ENCODE results near the gene AFF3. TPM values are rescaled to one million over a fixed set of nuclear protein-coding genes. Genes with fewer than 3 reads are reported as not detected.

Gene AFF3, protein sequence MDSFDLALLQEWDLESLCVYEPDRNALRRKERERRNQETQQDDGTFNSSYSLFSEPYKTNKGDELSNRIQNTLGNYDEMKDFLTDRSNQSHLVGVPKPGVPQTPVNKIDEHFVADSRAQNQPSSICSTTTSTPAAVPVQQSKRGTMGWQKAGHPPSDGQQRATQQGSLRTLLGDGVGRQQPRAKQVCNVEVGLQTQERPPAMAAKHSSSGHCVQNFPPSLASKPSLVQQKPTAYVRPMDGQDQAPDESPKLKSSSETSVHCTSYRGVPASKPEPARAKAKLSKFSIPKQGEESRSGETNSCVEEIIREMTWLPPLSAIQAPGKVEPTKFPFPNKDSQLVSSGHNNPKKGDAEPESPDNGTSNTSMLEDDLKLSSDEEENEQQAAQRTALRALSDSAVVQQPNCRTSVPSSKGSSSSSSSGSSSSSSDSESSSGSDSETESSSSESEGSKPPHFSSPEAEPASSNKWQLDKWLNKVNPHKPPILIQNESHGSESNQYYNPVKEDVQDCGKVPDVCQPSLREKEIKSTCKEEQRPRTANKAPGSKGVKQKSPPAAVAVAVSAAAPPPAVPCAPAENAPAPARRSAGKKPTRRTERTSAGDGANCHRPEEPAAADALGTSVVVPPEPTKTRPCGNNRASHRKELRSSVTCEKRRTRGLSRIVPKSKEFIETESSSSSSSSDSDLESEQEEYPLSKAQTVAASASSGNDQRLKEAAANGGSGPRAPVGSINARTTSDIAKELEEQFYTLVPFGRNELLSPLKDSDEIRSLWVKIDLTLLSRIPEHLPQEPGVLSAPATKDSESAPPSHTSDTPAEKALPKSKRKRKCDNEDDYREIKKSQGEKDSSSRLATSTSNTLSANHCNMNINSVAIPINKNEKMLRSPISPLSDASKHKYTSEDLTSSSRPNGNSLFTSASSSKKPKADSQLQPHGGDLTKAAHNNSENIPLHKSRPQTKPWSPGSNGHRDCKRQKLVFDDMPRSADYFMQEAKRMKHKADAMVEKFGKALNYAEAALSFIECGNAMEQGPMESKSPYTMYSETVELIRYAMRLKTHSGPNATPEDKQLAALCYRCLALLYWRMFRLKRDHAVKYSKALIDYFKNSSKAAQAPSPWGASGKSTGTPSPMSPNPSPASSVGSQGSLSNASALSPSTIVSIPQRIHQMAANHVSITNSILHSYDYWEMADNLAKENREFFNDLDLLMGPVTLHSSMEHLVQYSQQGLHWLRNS (N-terminal part only)
- not detected in 2 replicates for total RNA-seq (2014; rRNA removed; shearing (Covaris generic))

- H3K9me3 ChIP-seq (replicated peaks): no peaks in the 10 kb centered on the region
- no peak within 1 kb of the TSS for H3K27ac ChIP-seq
- no peaks in the 10 kb centered on the region for H3K36me3 ChIP-seq
- DNase-seq: no peak
- H3K4me1 ChIP-seq: no peaks in the 10 kb centered on the region
- no peaks in the 10 kb centered on the region for H3K27me3 ChIP-seq
- H3K4me3 ChIP-seq: no peak within 1 kb of the TSS
These were observed at the start of gene AFF3 for GRCh38 chr2:100142393-100142792. Gene AFF3 (minus strand): TSS chr2:100142590. CDS start chr2:100104454, 38,136 bp downstream.

GRCh38 chr2:100189387-100189786 lies 47.0 kb upstream of the AFF3 start:
- Histone ChIP-seq H3K9me3 (replicated peaks) (no peaks in the 10 kb centered on the region), H3K27ac (no peak overlapping the region), H3K4me3 (no peak overlapping the region), H3K4me1 (no peaks in the 10 kb centered on the region), H3K27me3 (no peaks in the 10 kb centered on the region), H3K36me3 (no peaks in the 10 kb centered on the region)
- no peak for DNase-seq

- no peaks in the 10 kb centered on the region for H3K4me1 ChIP-seq
- H3K36me3 ChIP-seq: no peaks in the 10 kb centered on the region
- no peak for DNase-seq
- no peaks in the 10 kb centered on the region for H3K27me3 ChIP-seq
- H3K27ac ChIP-seq: no peak overlapping the region
- no peaks in the 10 kb centered on the region for H3K9me3 ChIP-seq (replicated peaks)
- H3K4me3 ChIP-seq: no peak overlapping the region
These were observed 45.9 kb upstream of the AFF3 start for GRCh38 chr2:100188326-100188725.

- no peaks in the 10 kb centered on the region for H3K36me3 ChIP-seq
- H3K27ac ChIP-seq: no peak overlapping the region
- no peaks in the 10 kb centered on the region for H3K9me3 ChIP-seq (replicated peaks)
- H3K4me1 ChIP-seq: no peaks in the 10 kb centered on the region
- no peak for DNase-seq
- H3K27me3 ChIP-seq: no peaks in the 10 kb centered on the region
- H3K4me3 ChIP-seq: no peak overlapping the region
These were observed 43.7 kb upstream of the AFF3 start for GRCh38 chr2:100186126-100186525.

- Histone ChIP-seq H3K27ac (no peak overlapping the region), H3K4me1 (no peaks in the 10 kb centered on the region), H3K9me3 (replicated peaks) (no peaks in the 10 kb centered on the region), H3K4me3 (no peak overlapping the region), H3K36me3 (no peaks in the 10 kb centered on the region), H3K27me3 (no peaks in the 10 kb centered on the region)
- no peak for DNase-seq
These were observed 43.1 kb upstream of the AFF3 start for GRCh38 chr2:100185516-100185915.

DNA sequence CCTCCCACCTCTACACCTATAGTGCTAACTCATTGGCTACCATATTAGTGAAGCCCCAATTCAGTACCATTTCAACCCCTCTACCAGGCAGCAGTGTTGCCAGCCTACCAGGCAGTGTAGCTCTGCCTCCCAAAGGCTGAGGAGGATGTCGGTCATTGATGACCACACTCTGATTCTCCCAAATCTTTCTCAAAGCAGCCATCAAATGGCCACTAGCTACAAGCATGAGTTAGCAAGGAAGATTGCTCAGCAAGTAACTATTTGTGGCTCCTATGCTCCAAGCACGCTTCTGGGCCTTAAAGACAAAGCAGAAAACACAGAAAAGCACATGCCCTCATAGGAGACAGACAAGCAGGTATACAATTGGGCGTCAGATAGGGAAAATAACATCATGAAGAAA lies 42.7 kb upstream of the AFF3 start:
- H3K4me1 ChIP-seq: no peaks in the 10 kb centered on the region
- no peaks in the 10 kb centered on the region for H3K9me3 ChIP-seq (replicated peaks)
- no peak for DNase-seq
- no peaks in the 10 kb centered on the region for H3K27me3 ChIP-seq
- no peaks in the 10 kb centered on the region for H3K36me3 ChIP-seq
- no peak overlapping the region for H3K27ac ChIP-seq
- no peak overlapping the region for H3K4me3 ChIP-seq

GRCh38 chr2:100184055-100184737 lies 41.8 kb upstream of the AFF3 start:
- Histone ChIP-seq H3K27me3 (no peaks in the 10 kb centered on the region), H3K36me3 (no peaks in the 10 kb centered on the region), H3K4me1 (no peaks in the 10 kb centered on the region), H3K4me3 (no peak overlapping the region), H3K27ac (no peak overlapping the region), H3K9me3 (replicated peaks) (no peaks in the 10 kb centered on the region)
- DNase-seq: no peak

- Histone ChIP-seq H3K4me1 (no peaks in the 10 kb centered on the region), H3K27me3 (no peaks in the 10 kb centered on the region), H3K4me3 (no peak overlapping the region), H3K36me3 (no peaks in the 10 kb centered on the region), H3K27ac (no peak overlapping the region), H3K9me3 (replicated peaks) (no peaks in the 10 kb centered on the region)
- no peak for DNase-seq
These were observed 40.3 kb upstream of the AFF3 start for GRCh38 chr2:100182494-100183361.

- no peak overlapping the region for H3K27ac ChIP-seq
- DNase-seq: no peak
- H3K36me3 ChIP-seq: no peaks in the 10 kb centered on the region
- H3K9me3 ChIP-seq (replicated peaks): no peaks in the 10 kb centered on the region
- no peaks in the 10 kb centered on the region for H3K4me1 ChIP-seq
- H3K27me3 ChIP-seq: no peaks in the 10 kb centered on the region
- H3K4me3 ChIP-seq: no peak overlapping the region
These were observed 38.1 kb upstream of the AFF3 start for GRCh38 chr2:100180503-100180902.

GRCh38 chr2:100179806-100180205 lies 37.4 kb upstream of the AFF3 start:
- Histone ChIP-seq H3K4me1 (no peaks in the 10 kb centered on the region), H3K9me3 (replicated peaks) (no peaks in the 10 kb centered on the region), H3K4me3 (no peak overlapping the region), H3K36me3 (no peaks in the 10 kb centered on the region), H3K27me3 (no peaks in the 10 kb centered on the region), H3K27ac (no peak overlapping the region)
- DNase-seq: no peak

GRCh38 chr2:100178864-100179263 lies 36.5 kb upstream of the AFF3 start:
- Histone ChIP-seq H3K27ac (no peak overlapping the region), H3K4me3 (no peak overlapping the region), H3K9me3 (replicated peaks) (no peaks in the 10 kb centered on the region), H3K4me1 (no peaks in the 10 kb centered on the region), H3K36me3 (no peaks in the 10 kb centered on the region), H3K27me3 (no peaks in the 10 kb centered on the region)
- DNase-seq: no peak

- DNase-seq: peak; percentile 46 to 73
- Histone ChIP-seq H3K27me3 (no peaks in the 10 kb centered on the region), H3K9me3 (replicated peaks) (no peaks in the 10 kb centered on the region), H3K27ac (no peak overlapping the region), H3K36me3 (no peaks in the 10 kb centered on the region), H3K4me3 (no peak overlapping the region), H3K4me1 (no peaks in the 10 kb centered on the region)
These were observed 35.8 kb upstream of the AFF3 start for GRCh38 chr2:100178085-100178788.

DNA sequence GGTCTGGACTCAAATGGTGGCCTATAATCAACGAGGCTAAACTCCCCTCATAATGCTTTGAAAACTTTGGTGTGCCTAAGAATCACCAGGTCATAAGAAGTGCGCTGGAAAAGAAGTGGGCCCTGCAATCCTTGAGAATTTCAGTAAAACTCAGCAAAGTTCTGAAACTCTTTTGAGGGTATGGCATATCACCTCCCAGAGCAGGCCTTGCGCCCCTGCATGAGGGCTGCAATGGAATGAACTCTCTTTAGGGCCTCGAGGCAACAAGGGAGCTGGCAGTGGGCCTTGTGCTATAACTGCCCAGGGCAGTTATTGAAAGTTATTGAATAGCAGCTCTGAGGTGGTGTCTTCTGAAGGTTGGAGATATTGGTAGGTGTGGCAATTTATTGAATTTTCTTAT lies 34.5 kb upstream of the AFF3 start:
- H3K27me3 ChIP-seq: no peaks in the 10 kb centered on the region
- H3K27ac ChIP-seq: no peak overlapping the region

More for the DNA sequence above, 34.5 kb upstream of the AFF3 start:
- no peaks in the 10 kb centered on the region for H3K4me1 ChIP-seq
- no peak overlapping the region for H3K4me3 ChIP-seq
- no peaks in the 10 kb centered on the region for H3K9me3 ChIP-seq (replicated peaks)
- no peak for DNase-seq
- H3K36me3 ChIP-seq: no peaks in the 10 kb centered on the region
